Transverse colon (tissue), 4 donors: ENCODE results near the gene GRB2. TPM values are rescaled to one million over a fixed set of nuclear protein-coding genes. Genes with fewer than 3 reads are reported as not detected.

Experiments used
- DNase-seq: peaks from one replicate; pipeline ENCODE4 v3.0.0-alpha.2; 2019
- H3K27ac ChIP-seq, 4 donors: fragments of 200-600 bp; sonication (generic); 2 replicates each; pipeline ENCODE4 v1.5.1; 2016 to 2018; ENCODE audit warnings: inconsistent platforms in 4 of 4
- H3K27me3 ChIP-seq: fragments of 200-600 bp; sonication (generic); 2 replicates; pipeline ENCODE4 v1.5.1; 2017; ENCODE audit warnings: inconsistent platforms
- H3K36me3 ChIP-seq, 4 donors: fragments of 200-600 bp; sonication (generic); 2 replicates each; pipeline ENCODE4 v1.5.1; 2017 to 2019; ENCODE audit warnings: inconsistent platforms in 4 of 4
- H3K4me1 ChIP-seq, 4 donors: fragments of 200-600 bp; sonication (generic); 2 replicates each; pipeline ENCODE4 v1.5.1; 2017 to 2020; ENCODE audit warnings: inconsistent platforms in 4 of 4
- H3K4me3 ChIP-seq, 4 donors: fragments of 200-600 bp; sonication (generic); 1 replicate in 1 of 4; 2 replicates in 3 of 4; pipeline versions ENCODE4 v1.5.1 to v1.6.1; 2017 to 2019; ENCODE audit warnings: inconsistent platforms in 4 of 4
- H3K9me3 ChIP-seq, 2 donors: fragments of 200-600 bp; sonication (generic); 2 replicates each; pipeline ENCODE4 v1.5.1; 2017 to 2019; ENCODE audit warnings: inconsistent platforms in 2 of 2
- EP300 ChIP-seq: sonication (generic); formaldehyde crosslinking; IDR thresholded peaks from one replicate; pipeline ENCODE4 v1.6.1; 2017; ENCODE audit warnings: antibody characterized with exemption, low read depth
- POLR2A ChIP-seq: fragments of 450-650 bp; IDR thresholded peaks from one replicate; pipeline ENCODE4 v1.6.1; 2016; ENCODE audit warnings: antibody characterized with exemption, mild to moderate bottlenecking, moderate library complexity
- POLR2AphosphoS5 ChIP-seq, 3 donors: sonication (generic); formaldehyde crosslinking; IDR thresholded peaks; one replicate each; pipeline ENCODE4 v1.6.1; 2016; ENCODE audit warnings: antibody characterized with exemption in 3 of 3
- WGBS, 2 donors: methylation state at CpG; one replicate each; pipeline ENCODE4 v1.1.5; 2018; ENCODE audit warnings: low coverage in 1 of 2; 5-methylcytosine and 5-hydroxymethylcytosine counted together
- in situ Hi-C, 4 donors: fragments of 200-750 bp; cut with MboI; loops; one replicate each; pipeline versions ENCODE4 v1.15.0 to v1.15.1; 2017; ENCODE audit warnings: low sequenced_read_pairs in 3 of 4, low pct_ligation_motif_present in 1 of 4, low pct_unique_long_range_greater_than_20kb in 1 of 4
- intact Hi-C: fragments of 100-400 bp; cut with DNase I; formaldehyde crosslinking; loops from one replicate; pipeline ENCODE4 v1.15.1; 2023; ENCODE audit warnings: low total_unique reads
- total RNA-seq, 4 donors: library from RNA; depleted of rRNA; stranded (reverse); fragments of >200 nt; gene quantifications; one replicate each; pipeline ENCODE4 v1.1.0, GENCODE V29; 2016
- TF ChIP-seq, protein P1 (sequence below), 5 experiments: fragments of 200-600 bp in 3 of 5; fragments of 450-650 bp in 2 of 5; sonication (generic) in 3 of 5; IDR thresholded peaks; 1 replicate in 2 of 5; 2 replicates in 3 of 5; pipeline ENCODE4 v1.5.1; 2016 to 2017; ENCODE audit warnings: antibody characterized with exemption in 5 of 5, inconsistent platforms in 3 of 5, mild to moderate bottlenecking in 2 of 5, moderate library complexity in 1 of 5

Gene GRB2
- total RNA-seq, 4 donors from 2014 or later, result 105 to 183 (median 136) TPM

DNA sequence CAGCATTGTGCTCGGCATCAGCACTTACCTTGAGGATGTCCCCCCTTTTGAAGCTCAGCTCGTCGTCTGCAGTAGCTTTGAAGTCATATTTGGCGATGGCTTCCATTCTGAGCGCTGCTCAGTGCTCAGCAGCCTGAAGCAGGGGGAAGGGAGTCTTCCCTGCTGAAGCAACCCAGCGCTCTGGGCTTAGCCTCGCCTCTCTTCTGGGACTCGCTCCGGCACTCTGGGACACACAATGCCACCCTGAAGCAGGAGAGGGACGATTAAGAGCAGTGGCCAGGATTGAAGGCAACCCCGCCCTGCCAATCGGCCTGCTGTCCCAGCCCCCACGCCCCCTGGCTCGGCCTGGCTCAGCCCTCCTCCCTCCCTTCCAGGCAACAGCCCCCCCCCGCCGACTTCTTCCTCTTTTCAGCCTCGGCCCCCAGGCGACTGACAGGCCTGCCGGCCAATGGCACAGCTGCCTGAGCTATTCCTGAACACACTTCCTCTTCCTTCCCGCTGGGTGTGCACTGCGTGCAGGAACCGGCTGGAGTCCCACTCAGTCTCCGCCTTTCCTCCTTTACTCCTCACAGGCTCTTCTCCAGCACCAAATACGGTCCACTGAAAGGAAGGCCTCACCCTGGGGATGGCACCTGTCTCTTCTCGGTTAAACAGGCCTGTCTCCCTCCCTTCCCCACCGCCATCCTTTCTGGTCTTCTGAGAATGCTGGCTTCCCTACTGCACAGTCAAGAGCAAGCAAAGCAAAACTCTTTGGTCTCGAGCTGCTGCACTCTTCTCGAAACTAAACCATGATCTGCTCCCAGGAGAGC, 11.8 kb downstream of the GRB2 start:
- peak; percentile 99 for DNase-seq
- H3K4me3 ChIP-seq, result peak overlapping the region; percentile 39 to 60 (median 46)
- whole genome bisulfite sequencing, 2 donors, result 0% methylated on average over 25 of the region's 28 CpGs; no CpG with 5 or more reads in 1 of the 2 donors
- in situ Hi-C loops, result no loop called here
- H3K9me3 ChIP-seq, result no peaks in the 10 kb centered on the region
- TF ChIP-seq POLR2AphosphoS5 (IDR thresholded peaks at IDR 0.05), result peak; percentile 63 to 89 (median 87)
- TF ChIP-seq, protein P1, sequence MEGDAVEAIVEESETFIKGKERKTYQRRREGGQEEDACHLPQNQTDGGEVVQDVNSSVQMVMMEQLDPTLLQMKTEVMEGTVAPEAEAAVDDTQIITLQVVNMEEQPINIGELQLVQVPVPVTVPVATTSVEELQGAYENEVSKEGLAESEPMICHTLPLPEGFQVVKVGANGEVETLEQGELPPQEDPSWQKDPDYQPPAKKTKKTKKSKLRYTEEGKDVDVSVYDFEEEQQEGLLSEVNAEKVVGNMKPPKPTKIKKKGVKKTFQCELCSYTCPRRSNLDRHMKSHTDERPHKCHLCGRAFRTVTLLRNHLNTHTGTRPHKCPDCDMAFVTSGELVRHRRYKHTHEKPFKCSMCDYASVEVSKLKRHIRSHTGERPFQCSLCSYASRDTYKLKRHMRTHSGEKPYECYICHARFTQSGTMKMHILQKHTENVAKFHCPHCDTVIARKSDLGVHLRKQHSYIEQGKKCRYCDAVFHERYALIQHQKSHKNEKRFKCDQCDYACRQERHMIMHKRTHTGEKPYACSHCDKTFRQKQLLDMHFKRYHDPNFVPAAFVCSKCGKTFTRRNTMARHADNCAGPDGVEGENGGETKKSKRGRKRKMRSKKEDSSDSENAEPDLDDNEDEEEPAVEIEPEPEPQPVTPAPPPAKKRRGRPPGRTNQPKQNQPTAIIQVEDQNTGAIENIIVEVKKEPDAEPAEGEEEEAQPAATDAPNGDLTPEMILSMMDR (IDR thresholded peaks at IDR 0.05), result peak in 4 of 5 experiments; percentile 7 to 58 (median 40)
- TF ChIP-seq EP300, result no peak
- peak; percentile 72 for TF ChIP-seq POLR2A
- H3K27me3 ChIP-seq, result no peaks in the 10 kb centered on the region
- peaks cover 43 to 82% (median 48%) of the 10 kb centered on the region in 4 donors for H3K4me1 ChIP-seq
- H3K27ac ChIP-seq, result peak overlapping the region; percentile 81 to 90 (median 84)
- intact Hi-C loops, result no loop called here
- H3K36me3 ChIP-seq, result peaks cover 0 to 6% (median 0%) of the 10 kb centered on the region in 4 donors

DNA sequence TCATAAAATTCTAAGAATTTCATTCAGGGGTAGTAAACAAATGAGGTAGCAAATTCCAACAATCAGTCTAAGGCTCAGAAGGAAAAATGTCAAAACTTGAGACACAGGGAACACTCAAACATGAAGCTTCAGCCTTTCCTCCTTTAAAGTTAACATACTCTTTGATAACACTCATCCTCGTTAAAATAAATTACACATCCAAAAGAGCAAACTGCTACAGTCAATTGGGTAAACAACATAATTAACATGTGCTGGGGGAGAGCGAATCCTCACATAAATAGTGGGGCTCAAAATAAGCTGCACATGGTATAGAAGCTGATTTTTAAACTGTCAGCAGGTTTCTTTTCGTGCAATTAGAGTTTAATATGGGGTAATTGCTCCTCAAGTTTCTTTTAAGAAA, 12.9 kb downstream of the GRB2 start:
- no peaks in the 10 kb centered on the region for H3K27me3 ChIP-seq
- H3K4me3 ChIP-seq, result peak overlapping the region in 3 of 4 donors; percentile 39 to 60 (median 42)
- TF ChIP-seq EP300 (no peak), POLR2AphosphoS5 (IDR thresholded peaks at IDR 0.05) (no peak), POLR2A (no peak)
- TF ChIP-seq, protein P1 (IDR thresholded peaks at IDR 0.05), result no peak
- peaks cover 0 to 6% (median under 1%) of the 10 kb centered on the region in 4 donors for H3K36me3 ChIP-seq
- H3K27ac ChIP-seq, result peak overlapping the region; percentile 81 to 90 (median 84)
- DNase-seq, result no peak
- 30 to 42% methylated on average over 3 of the region's 3 CpGs for WGBS, 2 donors
- H3K4me1 ChIP-seq, result peaks cover 43 to 87% (median 48%) of the 10 kb centered on the region in 4 donors
- no peaks in the 10 kb centered on the region for H3K9me3 ChIP-seq
- in situ Hi-C loops (no loop called here), intact Hi-C loops (no loop called here)

DNA sequence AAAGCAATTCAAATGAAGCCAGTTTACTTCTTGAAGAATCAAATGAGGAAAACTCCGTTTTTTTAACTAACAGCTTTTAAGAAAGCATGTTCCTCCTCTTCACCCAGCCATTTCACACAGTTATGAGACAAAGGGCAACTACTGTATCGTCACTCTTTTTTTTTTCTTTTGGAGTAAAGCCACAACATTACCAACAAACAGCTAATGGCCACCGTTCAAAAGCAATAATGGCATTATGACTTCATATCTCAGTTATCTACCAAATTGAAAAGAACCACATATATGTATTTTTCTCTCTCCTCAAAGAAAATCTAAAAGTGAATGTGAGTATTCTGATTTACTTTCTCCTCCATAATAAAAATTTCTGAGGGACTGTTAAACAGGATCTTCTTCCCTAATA, 14.5 kb downstream of the GRB2 start:
- intact Hi-C loops, result no loop called here
- peaks cover 0 to 6% (median 2%) of the 10 kb centered on the region in 4 donors for H3K36me3 ChIP-seq
- peak overlapping the region; percentile 29 to 85 (median 82) for H3K27ac ChIP-seq
- peaks cover 40 to 80% (median 46%) of the 10 kb centered on the region in 4 donors for H3K4me1 ChIP-seq
- H3K27me3 ChIP-seq, result no peaks in the 10 kb centered on the region
- no peaks in the 10 kb centered on the region for H3K9me3 ChIP-seq
- no peak overlapping the region for H3K4me3 ChIP-seq
- in situ Hi-C loops, result no loop called here
- 21 to 30% methylated on average over 3 of the region's 3 CpGs for WGBS, 2 donors
- no peak for DNase-seq
- TF ChIP-seq, protein P1 (IDR thresholded peaks at IDR 0.05), result no peak
- TF ChIP-seq EP300, result no peak
- no peak for TF ChIP-seq POLR2A
- no peak for TF ChIP-seq POLR2AphosphoS5 (IDR thresholded peaks at IDR 0.05)

DNA sequence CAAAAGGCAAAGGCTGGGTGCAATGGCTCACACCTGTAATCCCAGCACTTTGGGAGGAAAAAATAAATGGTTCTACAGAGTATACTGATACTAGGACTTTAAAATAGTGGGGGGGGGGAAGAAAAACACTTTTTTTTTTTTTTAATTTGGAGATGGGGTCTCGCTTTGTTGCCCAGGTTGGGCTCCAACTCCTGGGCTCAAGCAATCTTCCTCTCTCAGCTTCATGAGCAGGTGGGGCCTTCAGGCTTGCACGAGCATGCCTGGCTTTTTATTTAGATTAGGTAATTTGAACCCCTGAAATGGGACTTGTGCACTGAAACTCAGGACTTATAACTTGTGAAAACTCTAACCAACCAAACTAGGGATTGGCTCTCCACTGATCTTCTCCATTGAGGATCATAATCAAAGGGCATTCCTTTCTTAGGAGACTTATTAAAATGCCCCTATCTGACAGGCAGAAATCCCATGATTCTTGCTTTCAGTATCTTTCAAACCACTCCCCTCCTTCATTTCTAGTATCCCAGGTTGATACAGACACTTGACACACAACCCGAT, 16.9 kb downstream of the GRB2 start:
- in situ Hi-C loops (no loop called here), intact Hi-C loops (no loop called here)
- H3K4me1 ChIP-seq, result peaks cover 22 to 81% (median 40%) of the 10 kb centered on the region in 4 donors
- TF ChIP-seq, protein P1 (IDR thresholded peaks at IDR 0.05), result no peak
- TF ChIP-seq POLR2A, result no peak
- no peak for TF ChIP-seq EP300
- TF ChIP-seq POLR2AphosphoS5 (IDR thresholded peaks at IDR 0.05), result no peak
- peaks cover 0 to 6% (median 2%) of the 10 kb centered on the region in 4 donors for H3K36me3 ChIP-seq
- no peaks in the 10 kb centered on the region for H3K9me3 ChIP-seq
- H3K27me3 ChIP-seq, result no peaks in the 10 kb centered on the region
- no peak overlapping the region for H3K4me3 ChIP-seq
- no peak overlapping the region for H3K27ac ChIP-seq
- no peak for DNase-seq
- WGBS, 2 donors, result 62 to 100% methylated on average over 1 to 3 of the region's 3 CpGs
